SK-N-SH treated with all-trans-retinoic acid at 6 μM for 48 hours (cell line): Measurements from ENCODE around the gene LNX2.

ENCODE experiments used
- ATAC-seq: fragments of 200-7000 bp; cut with Tn5 transposase; 3 replicates; pipeline ENCODE4 v1.9.1; 2020; ENCODE audit warnings: mild to moderate bottlenecking, moderate library complexity
- ARNTL ChIP-seq: fragments of 450-650 bp; formaldehyde crosslinking; IDR thresholded peaks from 2 replicates; pipeline ENCODE4 v1.5.0; 2020; ENCODE audit warnings: low read depth, mild to moderate bottlenecking, moderate library complexity, borderline replicate concordance
- BACH2 ChIP-seq: fragments of 250-450 bp; sonication (Bioruptor Pico); IDR thresholded peaks from 2 replicates; pipeline ENCODE4 v1.9.0; 2021; ENCODE audit warnings: mild to moderate bottlenecking, borderline replicate concordance
- CREB5 ChIP-seq: fragments of 250-450 bp; sonication (Bioruptor Pico); IDR thresholded peaks from 2 replicates; pipeline ENCODE4 v1.5.1; 2020; ENCODE audit warnings: low read depth, mild to moderate bottlenecking, moderate library complexity
- CSDC2 ChIP-seq: fragments of 250-450 bp; sonication (Bioruptor Pico); IDR thresholded peaks from 2 replicates; pipeline ENCODE4 v1.5.0; 2020; ENCODE audit warnings: mild to moderate bottlenecking, moderate library complexity
- CSRNP3 ChIP-seq: fragments of 250-450 bp; sonication (Bioruptor Pico); IDR thresholded peaks from 2 replicates; pipeline ENCODE4 v1.5.1; 2021; ENCODE audit warnings: mild to moderate bottlenecking, moderate library complexity
- ESRRG ChIP-seq: fragments of 250-450 bp; sonication (Bioruptor Pico); IDR thresholded peaks from 2 replicates; pipeline ENCODE4 v1.6.1; 2021; ENCODE audit warnings: mild to moderate bottlenecking
- GLIS3 ChIP-seq: fragments of 250-450 bp; sonication (Bioruptor Pico); IDR thresholded peaks from 2 replicates; pipeline ENCODE4 v1.5.0; 2020; ENCODE audit warnings: mild to moderate bottlenecking, moderate library complexity
- ISL1 ChIP-seq: fragments of 250-450 bp; sonication (Bioruptor Pico); IDR thresholded peaks from 2 replicates; pipeline ENCODE4 v2.1.2; 2022; ENCODE audit warnings: mild to moderate bottlenecking, moderate library complexity
- OSR1 ChIP-seq: fragments of 250-450 bp; sonication (Bioruptor Pico); IDR thresholded peaks from 2 replicates; pipeline ENCODE4 v1.8.0; 2022; ENCODE audit warnings: moderate library complexity, mild to moderate bottlenecking, inconsistent platforms
- POU6F1 ChIP-seq: fragments of 250-450 bp; sonication (Bioruptor Pico); IDR thresholded peaks from 2 replicates; pipeline ENCODE4 v1.8.0; 2021; ENCODE audit warnings: low read depth, mild to moderate bottlenecking, moderate library complexity, borderline replicate concordance
- PPARA ChIP-seq: fragments of 250-450 bp; sonication (Bioruptor Pico); IDR thresholded peaks from 2 replicates; pipeline ENCODE4 v1.5.0; 2020; ENCODE audit warnings: mild to moderate bottlenecking, borderline replicate concordance
- RARB ChIP-seq: fragments of 250-450 bp; sonication (Bioruptor Pico); IDR thresholded peaks from 2 replicates; pipeline ENCODE4 v1.8.0; 2021; ENCODE audit warnings: mild to moderate bottlenecking, moderate library complexity
- SNAI2 ChIP-seq: fragments of 250-450 bp; sonication (Bioruptor Pico); IDR thresholded peaks from 2 replicates; pipeline ENCODE4 v1.5.0; 2020; ENCODE audit warnings: mild to moderate bottlenecking, moderate library complexity
- TOX ChIP-seq: fragments of 250-450 bp; sonication (Bioruptor Pico); IDR thresholded peaks from 2 replicates; pipeline ENCODE4 v1.8.0; 2021; ENCODE audit warnings: mild to moderate bottlenecking, moderate library complexity, borderline replicate concordance
- ZC3H10 ChIP-seq: fragments of 250-450 bp; sonication (Bioruptor Pico); IDR thresholded peaks from 2 replicates; pipeline ENCODE4 v1.5.1; 2021; ENCODE audit warnings: mild to moderate bottlenecking, moderate library complexity
- ZFP3 ChIP-seq: fragments of 250-450 bp; sonication (Bioruptor Pico); IDR thresholded peaks from 2 replicates; pipeline ENCODE4 v1.5.0; 2020; ENCODE audit warnings: mild to moderate bottlenecking, moderate library complexity
- ZFP30 ChIP-seq: fragments of 450-650 bp; formaldehyde crosslinking; IDR thresholded peaks from 2 replicates; pipeline ENCODE4 v1.5.0; 2022; ENCODE audit warnings: mild to moderate bottlenecking, moderate library complexity
- ZNF565 ChIP-seq: fragments of 450-650 bp; formaldehyde crosslinking; conservative IDR thresholded peaks from 2 replicates; pipeline ENCODE4 v1.5.0; 2020; ENCODE audit warnings: low read depth, mild to moderate bottlenecking, moderate library complexity
- ZNF70 ChIP-seq: fragments of 450-650 bp; formaldehyde crosslinking; IDR thresholded peaks from 2 replicates; pipeline ENCODE4 v1.5.0; 2020; ENCODE audit warnings: mild to moderate bottlenecking, moderate library complexity
- ZNF8 ChIP-seq: fragments of 450-650 bp; formaldehyde crosslinking; IDR thresholded peaks from 2 replicates; pipeline ENCODE4 v1.5.0; 2020; ENCODE audit warnings: mild to moderate bottlenecking, moderate library complexity
- TF ChIP-seq, protein P1 (sequence below): fragments of 250-450 bp; sonication (Bioruptor Pico); IDR thresholded peaks from 2 replicates; pipeline ENCODE4 v1.5.0; 2020; ENCODE audit warnings: mild to moderate bottlenecking, moderate library complexity
- TF ChIP-seq, protein P2 (sequence below): fragments of 250-450 bp; sonication (Bioruptor Pico); IDR thresholded peaks from 2 replicates; pipeline ENCODE4 v1.8.0; 2020; ENCODE audit warnings: mild to moderate bottlenecking, moderate library complexity, borderline replicate concordance

Gene LNX2

GRCh38 chr13:27504868-27505194 is 115.5 kb downstream of the LNX2 start (continued):
- TF ChIP-seq SNAI2 (CRISPR knock-in tag) = no peak
- TF ChIP-seq ZNF70 (CRISPR knock-in tag) = no peak

DNA sequence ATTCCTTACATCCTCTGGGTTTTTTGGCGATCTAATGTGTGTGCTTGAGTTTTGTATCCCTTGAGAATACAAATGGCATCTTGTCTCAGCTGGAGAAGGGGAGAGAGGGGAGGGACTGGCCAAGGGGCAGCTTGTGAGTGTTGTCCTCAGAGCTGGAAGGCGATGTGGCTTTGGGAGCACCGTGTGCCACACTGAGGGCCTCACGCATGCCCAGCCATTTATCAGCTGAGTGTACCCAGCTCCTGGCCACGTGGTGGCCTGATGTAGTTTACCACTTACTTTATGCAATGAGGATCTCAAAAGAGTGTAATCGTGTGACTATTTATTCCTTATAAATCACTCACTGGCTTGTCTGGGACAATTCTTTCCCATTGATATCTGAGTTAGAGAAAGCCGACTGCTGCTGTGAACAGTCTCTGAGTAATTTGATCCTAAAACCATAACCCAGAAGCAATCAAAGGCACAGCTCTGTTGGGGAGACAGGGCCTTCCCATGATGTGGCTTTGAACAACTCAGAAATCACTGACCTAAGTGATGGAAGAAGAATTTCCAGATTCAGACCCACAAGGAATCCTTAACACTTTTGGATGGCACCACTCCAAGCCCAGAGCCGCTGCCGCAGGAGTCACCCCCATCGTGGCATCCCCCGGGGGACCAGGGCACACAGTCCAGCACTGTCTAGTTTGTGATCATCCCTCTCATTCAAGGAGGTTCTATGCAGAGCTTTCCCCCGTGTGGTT is 116.0 kb downstream of the LNX2 start:
- no peak for TF ChIP-seq ZNF565
- no peak for TF ChIP-seq CSDC2
- TF ChIP-seq BACH2 (CRISPR knock-in tag) = no peak
- no peak for TF ChIP-seq PPARA (CRISPR knock-in tag)
- TF ChIP-seq CREB5 (CRISPR knock-in tag) = no peak
- no peak for TF ChIP-seq ARNTL (CRISPR knock-in tag)
- no peak for TF ChIP-seq ZNF8 (CRISPR knock-in tag)
- TF ChIP-seq TOX = no peak
- TF ChIP-seq SNAI2 (CRISPR knock-in tag) = no peak
- TF ChIP-seq GLIS3 (CRISPR knock-in tag) = no peak
- TF ChIP-seq, protein P1, sequence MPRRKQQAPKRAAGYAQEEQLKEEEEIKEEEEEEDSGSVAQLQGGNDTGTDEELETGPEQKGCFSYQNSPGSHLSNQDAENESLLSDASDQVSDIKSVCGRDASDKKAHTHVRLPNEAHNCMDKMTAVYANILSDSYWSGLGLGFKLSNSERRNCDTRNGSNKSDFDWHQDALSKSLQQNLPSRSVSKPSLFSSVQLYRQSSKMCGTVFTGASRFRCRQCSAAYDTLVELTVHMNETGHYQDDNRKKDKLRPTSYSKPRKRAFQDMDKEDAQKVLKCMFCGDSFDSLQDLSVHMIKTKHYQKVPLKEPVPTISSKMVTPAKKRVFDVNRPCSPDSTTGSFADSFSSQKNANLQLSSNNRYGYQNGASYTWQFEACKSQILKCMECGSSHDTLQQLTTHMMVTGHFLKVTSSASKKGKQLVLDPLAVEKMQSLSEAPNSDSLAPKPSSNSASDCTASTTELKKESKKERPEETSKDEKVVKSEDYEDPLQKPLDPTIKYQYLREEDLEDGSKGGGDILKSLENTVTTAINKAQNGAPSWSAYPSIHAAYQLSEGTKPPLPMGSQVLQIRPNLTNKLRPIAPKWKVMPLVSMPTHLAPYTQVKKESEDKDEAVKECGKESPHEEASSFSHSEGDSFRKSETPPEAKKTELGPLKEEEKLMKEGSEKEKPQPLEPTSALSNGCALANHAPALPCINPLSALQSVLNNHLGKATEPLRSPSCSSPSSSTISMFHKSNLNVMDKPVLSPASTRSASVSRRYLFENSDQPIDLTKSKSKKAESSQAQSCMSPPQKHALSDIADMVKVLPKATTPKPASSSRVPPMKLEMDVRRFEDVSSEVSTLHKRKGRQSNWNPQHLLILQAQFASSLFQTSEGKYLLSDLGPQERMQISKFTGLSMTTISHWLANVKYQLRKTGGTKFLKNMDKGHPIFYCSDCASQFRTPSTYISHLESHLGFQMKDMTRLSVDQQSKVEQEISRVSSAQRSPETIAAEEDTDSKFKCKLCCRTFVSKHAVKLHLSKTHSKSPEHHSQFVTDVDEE (CRISPR knock-in tag) = no peak
- no peak for TF ChIP-seq ZFP30 (CRISPR knock-in tag)
- no peak for TF ChIP-seq ZC3H10 (CRISPR knock-in tag)
- no peak for TF ChIP-seq OSR1 (CRISPR knock-in tag)
- no peak for TF ChIP-seq ESRRG (CRISPR knock-in tag)
- TF ChIP-seq POU6F1 (CRISPR knock-in tag) = no peak
- TF ChIP-seq, protein P2, sequence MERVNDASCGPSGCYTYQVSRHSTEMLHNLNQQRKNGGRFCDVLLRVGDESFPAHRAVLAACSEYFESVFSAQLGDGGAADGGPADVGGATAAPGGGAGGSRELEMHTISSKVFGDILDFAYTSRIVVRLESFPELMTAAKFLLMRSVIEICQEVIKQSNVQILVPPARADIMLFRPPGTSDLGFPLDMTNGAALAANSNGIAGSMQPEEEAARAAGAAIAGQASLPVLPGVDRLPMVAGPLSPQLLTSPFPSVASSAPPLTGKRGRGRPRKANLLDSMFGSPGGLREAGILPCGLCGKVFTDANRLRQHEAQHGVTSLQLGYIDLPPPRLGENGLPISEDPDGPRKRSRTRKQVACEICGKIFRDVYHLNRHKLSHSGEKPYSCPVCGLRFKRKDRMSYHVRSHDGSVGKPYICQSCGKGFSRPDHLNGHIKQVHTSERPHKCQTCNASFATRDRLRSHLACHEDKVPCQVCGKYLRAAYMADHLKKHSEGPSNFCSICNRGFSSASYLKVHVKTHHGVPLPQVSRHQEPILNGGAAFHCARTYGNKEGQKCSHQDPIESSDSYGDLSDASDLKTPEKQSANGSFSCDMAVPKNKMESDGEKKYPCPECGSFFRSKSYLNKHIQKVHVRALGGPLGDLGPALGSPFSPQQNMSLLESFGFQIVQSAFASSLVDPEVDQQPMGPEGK (CRISPR knock-in tag) = no peak
- no peak for TF ChIP-seq ZFP3 (CRISPR knock-in tag)
- ATAC-seq = no peak

DNA sequence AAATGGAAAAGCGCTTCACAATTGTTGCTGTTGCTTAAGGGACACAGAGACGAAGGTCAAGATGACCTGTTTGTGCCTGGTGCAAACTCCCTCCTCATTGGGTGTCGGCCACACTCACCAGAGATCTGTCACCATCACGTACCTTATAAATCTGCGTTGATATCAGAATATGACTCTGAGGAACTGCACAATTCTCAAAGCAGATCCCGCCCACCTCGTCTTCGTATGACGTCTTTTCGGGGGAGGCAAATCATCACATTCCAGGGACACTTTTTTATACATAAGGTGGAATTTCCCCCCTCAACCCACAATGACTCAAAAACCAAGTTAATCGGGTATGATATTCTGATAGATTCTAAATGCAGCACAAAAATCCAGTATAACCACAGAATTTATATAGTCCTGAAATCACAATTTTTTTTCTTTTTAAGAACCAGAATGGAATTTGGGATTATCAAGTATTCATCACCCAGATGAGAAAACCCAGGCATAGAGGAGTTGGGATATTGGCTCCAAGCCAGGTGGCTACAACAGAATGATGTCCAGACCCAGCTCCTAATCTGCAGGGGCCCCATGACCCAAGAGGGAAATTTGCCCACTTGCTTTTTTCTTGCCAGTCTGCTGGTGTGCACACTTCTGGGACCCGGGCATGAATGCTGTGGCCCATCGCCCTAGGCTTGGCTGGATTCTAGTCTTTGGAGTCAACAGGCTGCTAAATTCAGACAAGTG is 119.4 kb downstream of the LNX2 start:
- ATAC-seq = no peak
- TF ChIP-seq ISL1 (CRISPR knock-in tag) (no peak), ZFP3 (CRISPR knock-in tag) (no peak)
- TF ChIP-seq, all 23 proteins: peak for 0

DNA sequence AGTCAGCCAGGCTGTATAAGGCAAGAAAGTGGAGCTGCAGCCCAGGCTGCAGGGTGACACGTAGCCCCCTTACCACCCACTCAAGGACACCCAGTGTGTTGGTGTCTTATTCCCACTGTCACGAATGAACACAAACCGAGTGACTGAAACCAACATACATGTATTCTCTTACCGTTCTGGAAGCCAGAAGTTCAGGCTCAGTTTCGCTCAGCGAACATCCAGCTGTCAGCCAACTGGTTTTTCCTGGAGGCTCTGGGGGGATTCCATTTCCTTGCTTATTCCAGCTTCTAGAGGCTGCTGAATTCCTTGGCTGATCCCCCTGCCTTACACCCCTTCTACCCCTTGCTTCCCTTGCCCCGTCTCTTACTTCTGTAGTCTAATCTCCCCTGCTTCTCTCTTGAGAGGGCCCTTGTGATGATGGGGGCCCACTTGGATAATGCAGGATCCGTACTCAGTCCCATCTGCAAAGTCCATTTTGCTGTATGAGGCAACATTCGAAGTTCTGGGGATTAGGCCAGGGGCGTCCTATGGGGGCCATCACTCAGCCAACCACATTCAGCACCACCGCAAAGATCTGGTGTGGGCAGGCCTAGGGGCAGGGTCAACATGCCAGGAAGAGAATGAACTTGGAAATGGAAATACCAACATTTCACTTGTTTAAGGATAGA is 122.6 kb downstream of the LNX2 start:
- ATAC-seq = no peak
- TF ChIP-seq ZNF565 (no peak), ZNF70 (CRISPR knock-in tag) (no peak), CSRNP3 (CRISPR knock-in tag) (no peak), ZFP3 (CRISPR knock-in tag) (no peak), ARNTL (CRISPR knock-in tag) (no peak), OSR1 (CRISPR knock-in tag) (no peak), GLIS3 (CRISPR knock-in tag) (no peak), SNAI2 (CRISPR knock-in tag) (no peak), CSDC2 (no peak), ESRRG (CRISPR knock-in tag) (no peak), ZC3H10 (CRISPR knock-in tag) (no peak), RARB (CRISPR knock-in tag) (no peak), PPARA (CRISPR knock-in tag) (no peak)
- TF ChIP-seq, protein P1 (CRISPR knock-in tag) = no peak
